ENCODE data around the gene CTSE. TPM values are rescaled to one million over a fixed set of nuclear protein-coding genes. Genes with fewer than 3 reads are reported as not detected.
"Not testable (repeated sequence)": the region's sequence is repeated elsewhere in the genome, so short reads cannot be mapped to it uniquely, and the experiment has no call there.

The CTSE gene
- 10 to 100 TPM in 1 of 3 donors, 1 to 10 TPM in 1, under 1 TPM in 1; 0.54 to 33.9 (median 9.2) TPM for polyA plus RNA-seq

DNA sequence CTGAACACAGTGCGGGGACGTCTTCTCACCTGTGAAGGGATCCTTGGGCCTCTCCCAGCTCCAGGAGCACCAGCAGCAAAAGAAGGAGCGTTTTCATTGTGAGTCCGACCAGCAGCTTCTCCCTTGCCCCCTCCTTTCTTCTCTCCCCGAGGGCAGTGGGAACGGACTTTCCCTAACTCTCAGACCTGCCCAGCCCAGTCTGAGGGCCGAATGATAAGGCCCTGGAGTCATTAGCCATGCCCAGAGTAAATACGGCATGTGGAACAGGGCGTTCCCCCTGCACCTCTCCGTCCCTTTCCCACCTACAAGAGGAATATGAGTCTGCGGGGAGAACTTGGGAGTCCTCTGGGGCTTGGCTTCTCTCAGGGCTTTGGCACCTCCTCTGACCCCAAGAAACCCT, at the start of gene CTSE:
TSS of gene CTSE (minus strand) at position 201 of the 400 bp plus-strand sequence. CDS start at position 97, 104 bp downstream.
- no peak within 1 kb of the TSS for H3K27ac ChIP-seq (ENCODE audit: low read depth, low read length)
- 51 to 92% (median 86%) methylated on average over 11 of the region's 11 CpGs for WGBS, 3 donors

DNA sequence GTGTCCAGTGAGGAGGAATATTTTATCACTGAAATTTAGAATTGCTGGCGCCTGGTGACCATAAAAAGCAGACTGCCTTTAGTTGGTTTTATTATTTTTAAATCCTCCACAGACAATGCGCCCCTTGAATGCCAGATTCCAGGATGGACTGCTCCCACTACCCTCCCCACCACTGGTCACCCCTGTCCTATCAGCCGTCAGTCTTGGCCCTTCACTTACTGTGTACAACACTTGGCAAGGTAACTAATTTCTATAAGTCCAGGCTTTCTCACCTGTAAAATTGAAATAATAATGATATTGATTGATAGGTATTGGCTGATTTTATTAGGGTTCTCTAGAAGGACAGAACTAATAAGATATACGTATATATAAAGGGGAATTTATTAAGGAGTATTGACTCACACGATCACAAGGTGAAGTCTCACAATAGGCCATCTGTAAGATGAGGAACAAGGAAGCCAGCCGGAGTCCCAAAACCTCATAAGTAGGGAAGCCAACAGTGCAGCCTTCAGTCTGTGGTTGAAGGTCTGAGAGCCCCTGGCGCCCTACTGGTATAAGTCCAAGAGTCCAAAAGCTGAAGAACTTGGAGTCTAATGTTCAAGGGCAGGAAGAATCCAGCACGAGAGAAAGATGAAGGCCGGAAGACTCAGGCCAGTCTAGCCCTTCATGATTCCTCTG, 47.1 kb upstream of the CTSE start:
- H3K27ac ChIP-seq (ENCODE audit: low read depth, low read length), result no peak overlapping the region
- 73 to 83% (median 79%) methylated on average over 9 of the region's 9 CpGs for WGBS, 3 donors

DNA sequence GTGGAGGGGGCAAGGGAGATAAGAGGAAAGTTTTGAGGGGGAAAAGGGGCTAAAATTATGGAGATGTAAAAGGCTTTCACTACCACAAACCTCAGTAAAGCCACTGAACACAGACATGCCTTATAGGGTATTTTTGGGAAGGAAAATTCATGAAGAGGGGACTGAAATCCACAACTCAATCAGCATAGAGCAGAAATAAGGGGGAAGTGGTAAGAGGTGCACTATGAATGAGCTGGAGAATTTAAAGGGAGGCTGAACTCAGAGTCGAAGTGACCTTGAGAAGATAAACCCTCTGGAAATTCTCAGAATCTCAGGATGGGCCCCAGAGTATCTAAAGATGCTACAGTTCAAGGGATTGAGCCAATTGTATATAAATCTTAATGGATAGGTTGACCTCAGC, 44.6 kb upstream of the CTSE start:
- no peak overlapping the region for H3K27ac ChIP-seq (ENCODE audit: low read depth, low read length)
- 19 to 38% (median 33%) methylated on average over 1 of the region's 1 CpG for WGBS, 3 donors

DNA sequence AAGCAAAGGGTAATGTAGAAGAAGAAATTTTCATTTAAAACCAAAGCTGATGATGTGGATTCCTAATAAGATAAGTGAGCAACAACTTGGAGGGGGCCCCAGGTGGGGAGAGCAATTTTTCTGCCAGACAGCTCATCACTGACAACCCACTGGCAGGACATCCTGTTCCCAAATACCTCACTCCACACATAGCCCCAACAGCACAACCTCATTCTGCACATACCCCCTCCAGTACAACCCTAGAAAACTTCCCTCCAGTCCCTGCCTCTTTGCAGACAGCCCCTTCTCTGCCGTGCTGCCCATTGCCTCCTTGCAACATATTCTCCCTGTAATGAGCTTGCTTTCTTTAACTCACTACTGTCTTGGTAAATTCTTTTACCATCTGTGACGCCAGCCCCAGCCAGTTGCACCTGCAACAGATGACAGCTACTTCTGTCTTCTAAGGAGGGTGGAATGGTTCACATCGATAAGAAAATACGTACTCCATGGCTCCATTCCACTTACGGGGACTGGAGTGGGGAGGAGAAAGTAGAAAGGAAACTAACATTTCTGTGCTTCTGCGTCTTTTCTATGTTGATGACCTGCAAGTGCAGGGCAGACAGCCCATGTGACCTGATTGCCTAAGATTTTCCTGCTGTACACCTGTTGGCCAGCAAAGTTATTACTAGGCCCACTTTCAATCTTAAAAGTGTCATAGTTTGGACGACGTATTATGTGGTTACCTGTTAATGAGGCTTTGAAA, 44.0 kb upstream of the CTSE start:
- no peak overlapping the region for H3K27ac ChIP-seq (ENCODE audit: low read depth, low read length)
- 42 to 58% (median 53%) methylated on average over 8 of the region's 8 CpGs for WGBS, 3 donors

DNA sequence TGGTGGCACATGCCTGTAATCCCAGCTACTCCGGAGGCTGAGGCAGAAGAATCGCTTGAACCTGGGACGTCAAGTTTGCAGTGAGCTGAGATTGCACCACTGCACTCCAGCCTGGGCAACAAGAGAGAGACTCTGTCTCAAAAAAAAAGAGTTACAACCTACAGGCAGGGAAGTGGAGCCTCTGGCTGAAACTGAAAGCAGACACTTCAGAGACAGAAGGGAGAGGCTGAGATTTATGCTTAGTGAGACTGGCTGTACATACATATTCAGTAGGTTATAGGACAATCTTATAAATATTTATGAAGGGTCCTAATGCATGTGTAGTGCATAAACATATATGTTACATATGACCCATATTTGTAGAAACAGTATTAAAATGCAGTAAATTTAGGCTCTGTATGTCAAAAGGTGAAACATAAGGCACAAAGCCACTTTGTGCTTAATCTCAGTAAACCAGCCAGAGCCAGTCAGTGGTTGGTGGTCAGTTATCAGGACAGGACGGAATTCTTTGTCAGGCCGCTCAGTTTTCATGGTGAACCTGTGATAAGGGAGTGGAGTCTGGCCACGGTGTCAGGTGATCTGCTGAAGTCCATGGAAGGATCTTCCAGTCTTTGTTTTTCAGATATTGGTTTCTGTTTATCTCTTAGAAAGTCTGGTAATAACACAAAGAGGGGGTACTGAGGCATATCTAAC, 42.9 kb upstream of the CTSE start:
- 56 to 77% (median 60%) methylated on average over 5 to 6 of the region's 6 CpGs for WGBS, 3 donors
- no peak overlapping the region for H3K27ac ChIP-seq (ENCODE audit: low read depth, low read length)

DNA sequence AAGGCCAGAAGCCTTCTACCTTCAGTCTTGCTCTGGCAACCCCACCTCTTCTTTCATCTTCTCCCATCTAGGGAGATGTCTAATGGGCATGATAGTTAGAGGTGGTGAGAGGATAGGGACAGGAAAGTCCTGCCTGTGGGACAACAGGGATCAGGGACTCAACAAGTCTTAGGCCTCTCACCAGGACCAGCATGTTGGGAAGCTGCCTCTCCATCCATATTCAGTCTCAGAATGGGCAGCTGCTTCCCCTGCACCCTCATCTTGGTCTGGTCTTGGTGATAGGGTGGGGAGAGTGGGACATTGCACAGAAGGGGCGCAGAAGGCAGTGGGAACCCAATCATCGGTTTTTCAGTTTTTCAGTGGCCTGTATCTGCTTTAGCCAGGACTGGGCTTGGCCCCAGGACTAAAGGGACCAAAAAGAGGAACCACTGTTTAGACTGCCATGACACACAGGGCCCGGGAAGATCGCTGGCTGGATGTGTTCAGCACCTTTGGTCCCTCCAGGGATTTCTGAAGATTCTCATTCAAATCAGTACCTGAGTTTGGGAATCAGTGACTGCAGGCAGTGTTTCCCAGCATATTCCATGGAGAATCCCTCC, 42.0 kb upstream of the CTSE start:
- no peak overlapping the region for H3K27ac ChIP-seq (ENCODE audit: low read depth, low read length)
- 83 to 95% (median 91%) methylated on average over 4 of the region's 4 CpGs for WGBS, 3 donors

DNA sequence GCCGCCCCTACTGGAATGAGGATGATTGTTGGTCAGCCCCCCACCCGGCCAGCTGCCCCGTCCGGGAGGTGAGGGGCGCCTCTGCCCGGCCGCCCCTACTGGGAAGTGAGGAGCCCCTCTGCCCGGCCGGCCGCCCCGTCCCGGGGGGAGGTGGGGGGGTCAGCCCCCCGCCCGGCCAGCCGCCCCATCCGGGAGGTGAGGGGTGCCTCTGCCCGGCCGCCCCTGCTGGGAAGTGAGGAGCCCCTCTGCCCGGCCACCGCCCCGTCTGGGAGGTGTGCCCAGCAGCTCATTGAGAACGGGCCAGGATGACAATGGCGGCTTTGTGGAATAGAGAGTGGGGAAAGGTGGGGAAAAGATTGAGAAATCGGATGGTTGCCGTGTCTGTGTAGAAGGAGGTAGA, 40.8 kb upstream of the CTSE start:
- not testable (repeated sequence) for H3K27ac ChIP-seq (ENCODE audit: low read depth, low read length)
- WGBS, 3 donors, result 89 to 93% (median 91%) methylated on average over 15 to 19 of the region's 25 CpGs

DNA sequence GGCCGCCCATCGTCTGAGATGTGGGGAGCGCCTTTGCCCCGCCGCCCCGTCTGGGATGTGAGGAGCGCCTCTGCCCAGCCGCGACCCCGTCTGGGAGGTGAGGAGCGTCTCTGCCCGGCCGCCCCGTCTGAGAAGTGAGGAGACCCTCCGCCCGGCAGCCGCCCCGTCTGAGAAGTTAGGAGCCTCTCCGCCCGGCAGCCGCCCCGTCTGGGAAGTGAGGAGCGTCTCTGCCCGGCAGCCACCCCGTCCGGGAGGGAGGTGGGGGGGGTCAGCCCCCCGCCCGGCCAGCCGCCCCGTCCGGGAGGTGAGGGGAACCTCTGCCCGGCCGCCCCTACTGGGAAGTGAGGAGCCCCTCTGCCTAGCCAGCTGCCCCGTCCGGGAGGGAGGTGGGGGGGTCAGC, 40.3 kb upstream of the CTSE start:
- WGBS, 3 donors, result 87 to 93% (median 92%) methylated on average over 3 to 29 of the region's 35 CpGs
- not testable (repeated sequence) for H3K27ac ChIP-seq (ENCODE audit: low read depth, low read length)

DNA sequence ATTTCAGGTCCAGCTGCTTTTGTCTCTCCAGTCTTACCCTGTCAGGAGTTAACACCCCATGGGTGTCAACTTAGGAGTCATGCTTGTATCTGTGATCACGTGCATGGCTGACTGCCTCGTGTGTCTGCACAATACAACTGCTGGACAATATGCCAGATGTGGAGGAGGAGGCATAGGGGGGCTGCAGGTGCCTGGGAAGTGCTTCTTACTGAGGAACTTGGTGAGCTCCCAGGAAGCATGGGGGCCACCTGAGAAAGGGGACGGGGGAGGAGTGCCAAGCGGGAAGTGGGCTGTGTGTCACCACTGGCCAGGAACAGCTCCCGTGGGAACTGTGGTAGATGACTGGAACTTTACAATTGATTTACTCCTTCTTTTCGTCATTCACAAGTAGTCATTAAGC, 38.8 kb upstream of the CTSE start:
- H3K27ac ChIP-seq (ENCODE audit: low read depth, low read length), result no peak overlapping the region
- WGBS, 3 donors, result 65 to 77% (median 74%) methylated on average over 6 of the region's 6 CpGs

DNA sequence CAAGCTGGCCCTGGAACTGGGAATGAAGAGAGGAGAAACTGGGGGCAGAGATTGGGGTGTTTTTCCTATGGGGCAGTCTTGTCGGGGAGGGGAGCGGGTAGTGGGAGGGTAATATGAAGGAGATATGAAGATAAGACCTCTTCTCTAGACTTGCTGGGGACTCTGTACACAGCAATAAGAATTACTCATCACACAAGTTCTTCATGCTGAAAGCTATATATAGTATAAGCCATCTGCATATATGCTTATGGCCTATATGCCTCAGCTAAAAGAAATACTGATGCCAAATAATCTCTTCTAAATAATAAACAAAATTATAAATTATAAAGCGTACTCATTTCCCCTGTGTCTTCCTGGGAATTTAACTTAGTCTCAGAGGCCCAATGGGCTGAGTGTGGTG, 37.1 kb upstream of the CTSE start:
- WGBS, 3 donors, result 93 to 99% (median 93%) methylated on average over 3 of the region's 3 CpGs
- H3K27ac ChIP-seq (ENCODE audit: low read depth, low read length), result no peak overlapping the region

DNA sequence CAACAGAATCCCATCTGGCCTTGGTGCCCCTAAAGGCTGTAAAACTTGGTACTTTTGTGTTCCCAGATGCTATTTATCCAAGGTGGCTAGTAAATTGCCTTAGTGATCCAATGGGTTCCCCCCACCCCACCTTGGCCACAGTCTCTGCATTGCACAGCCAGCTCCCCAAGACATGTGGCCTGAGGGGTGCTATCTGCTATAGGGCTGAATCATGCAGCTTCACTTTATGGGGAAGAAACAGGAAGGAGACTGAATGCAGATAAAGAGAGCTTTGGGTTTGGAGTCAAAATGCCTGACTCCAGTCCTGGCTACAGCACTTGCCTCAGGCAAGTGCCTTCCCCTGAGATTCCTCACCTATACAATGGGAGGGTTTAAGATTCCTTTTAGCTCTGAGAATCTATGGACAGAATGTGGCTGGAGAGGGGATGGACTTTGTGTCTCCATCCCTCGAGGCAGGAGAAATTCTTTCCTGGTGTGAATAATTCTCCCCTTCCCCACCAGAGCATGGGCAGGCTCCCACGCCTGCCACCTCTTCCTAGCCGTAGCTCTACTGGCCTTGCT, 35.7 kb upstream of the CTSE start:
- no peak overlapping the region for H3K27ac ChIP-seq (ENCODE audit: low read depth, low read length)
- WGBS, 3 donors, result 79 to 84% (median 84%) methylated on average over 3 of the region's 3 CpGs

DNA sequence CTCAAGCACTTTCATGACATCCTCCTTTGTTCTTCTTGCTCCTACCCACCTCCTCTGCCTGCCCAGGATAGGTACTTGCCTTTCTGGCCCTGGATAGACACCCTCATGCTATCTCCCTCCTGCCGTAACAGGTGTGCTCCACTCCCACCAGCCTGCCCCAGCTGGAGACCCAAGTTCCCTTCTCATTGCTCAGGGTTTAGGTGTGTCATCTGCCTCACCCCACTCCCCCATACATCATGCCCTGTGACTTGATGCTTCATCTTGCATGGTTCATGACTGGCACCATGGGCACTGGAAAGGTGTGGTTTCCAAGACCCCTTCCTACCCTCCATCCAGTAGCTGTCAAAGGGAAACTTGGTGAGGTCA, 35.2 kb upstream of the CTSE start:
- H3K27ac ChIP-seq (ENCODE audit: low read depth, low read length), result no peak overlapping the region
- WGBS, 3 donors, result 95 to 100% (median 98%) methylated on average over 1 of the region's 1 CpG

DNA sequence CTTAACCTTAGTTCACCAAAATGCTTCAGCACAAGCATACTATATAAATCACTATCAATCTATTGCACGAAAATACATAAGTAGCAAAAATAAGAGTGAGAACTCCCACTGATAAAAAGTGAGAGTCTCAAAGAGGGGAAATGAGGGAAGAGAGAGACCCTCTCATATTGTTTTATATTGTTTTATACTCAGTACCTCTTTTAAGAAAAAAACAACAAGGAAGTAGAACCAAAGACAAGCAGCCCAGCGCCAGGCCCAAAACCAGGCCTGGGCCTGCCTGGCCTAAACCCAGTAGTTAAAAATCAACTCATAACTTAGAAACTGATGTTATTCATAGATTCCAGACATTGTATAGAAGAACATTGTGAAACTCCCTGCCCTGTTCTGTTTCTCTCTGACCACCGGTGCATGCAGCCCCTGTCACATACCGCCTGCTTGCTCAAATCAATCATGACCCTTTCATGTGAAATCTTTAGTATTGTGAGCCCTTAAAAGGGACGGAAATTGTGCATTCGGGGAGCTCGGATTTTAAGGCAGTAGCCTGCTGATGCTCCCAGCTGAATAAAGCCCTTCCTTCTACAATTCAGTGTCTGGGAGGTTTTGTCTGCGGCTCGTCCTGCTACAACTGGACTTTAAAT, 34.7 kb upstream of the CTSE start:
- WGBS, 3 donors, result 90 to 99% (median 93%) methylated on average over 3 to 6 of the region's 9 CpGs
- not testable (repeated sequence) for H3K27ac ChIP-seq (ENCODE audit: low read depth, low read length)

DNA sequence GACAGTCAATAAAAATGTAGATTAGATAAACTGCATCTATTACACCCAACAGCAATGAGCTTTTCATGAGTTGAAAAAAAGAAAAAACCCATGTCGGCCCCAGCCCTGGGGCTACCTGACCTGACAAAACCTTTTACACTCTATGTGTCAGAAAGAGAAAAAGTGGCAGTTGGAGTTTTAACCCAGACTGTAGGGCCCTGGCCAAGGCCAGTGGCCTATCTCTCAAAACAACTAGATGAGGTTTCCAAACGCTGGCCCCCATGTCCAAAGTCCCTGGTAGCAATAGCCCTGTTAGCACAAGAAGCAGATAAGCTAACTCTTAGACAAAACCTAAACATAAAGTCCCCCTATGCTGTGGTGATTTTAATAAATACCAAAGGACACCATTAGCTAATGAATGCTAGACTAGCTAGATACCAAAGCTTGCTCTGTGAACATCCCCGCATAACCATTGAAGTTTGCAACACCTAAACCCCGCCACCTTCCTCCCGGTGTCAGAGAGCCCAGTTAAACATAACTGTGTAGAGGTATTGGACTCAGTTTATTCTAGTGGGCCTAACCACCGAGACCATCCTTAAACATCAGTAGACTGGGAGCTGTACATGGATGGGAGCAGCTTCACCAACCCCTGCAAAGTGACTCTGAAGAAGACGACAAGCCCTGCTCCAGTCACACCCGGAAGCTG, 32.1 kb upstream of the CTSE start:
- not testable (repeated sequence) for H3K27ac ChIP-seq (ENCODE audit: low read depth, low read length)
- 83 to 90% (median 88%) methylated on average over 8 of the region's 8 CpGs for WGBS, 3 donors

DNA sequence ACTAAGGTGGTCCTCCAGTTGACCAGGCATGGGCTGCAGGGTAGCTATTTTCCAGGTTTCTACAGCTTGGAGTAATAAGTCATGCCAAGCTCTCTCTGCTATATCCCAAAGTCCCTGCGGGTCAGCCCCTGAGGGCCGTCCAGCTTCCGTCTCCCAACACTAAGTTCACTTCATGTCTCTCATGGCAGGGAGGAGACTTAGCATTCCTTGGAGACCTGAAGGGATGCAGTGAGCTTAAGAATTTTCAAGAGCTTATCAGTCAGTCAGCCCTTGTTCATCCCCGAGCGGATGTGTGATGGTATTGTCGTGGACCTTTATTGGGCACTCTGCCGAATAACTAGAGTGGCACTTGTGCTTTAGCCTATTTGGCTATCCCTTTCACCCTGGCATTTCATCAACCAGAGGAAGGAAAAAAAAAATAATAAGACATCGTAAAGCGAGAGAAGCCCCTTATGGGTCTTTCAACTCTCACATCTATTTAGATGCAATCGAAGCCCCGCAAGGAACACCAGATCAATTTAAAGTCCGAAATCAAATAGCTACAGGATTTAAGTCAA, 31.5 kb upstream of the CTSE start:
- 88 to 95% (median 92%) methylated on average over 12 of the region's 12 CpGs for WGBS, 3 donors
- H3K27ac ChIP-seq (ENCODE audit: low read depth, low read length), result not testable (repeated sequence)

DNA sequence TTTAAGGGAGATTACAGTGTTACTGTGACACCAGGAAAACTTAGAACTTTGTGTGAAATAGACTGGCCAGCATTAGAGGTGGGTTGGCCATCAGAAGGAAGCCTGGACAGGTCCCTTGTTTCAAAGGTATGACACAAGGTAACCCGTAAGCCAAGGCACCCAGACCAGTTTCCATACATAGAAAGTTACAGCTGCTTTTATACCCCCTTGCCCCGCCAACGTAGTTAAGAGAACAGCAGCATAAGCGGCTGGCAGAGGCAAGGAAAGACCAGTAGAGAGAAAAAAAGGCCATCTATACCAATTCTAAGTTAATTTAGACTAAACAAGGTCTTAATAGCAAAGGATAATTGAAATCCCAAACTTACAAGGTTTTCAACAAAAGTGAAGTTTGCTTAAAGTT, 29.9 kb upstream of the CTSE start:
- WGBS, 3 donors, result 91 to 99% (median 97%) methylated on average over 4 of the region's 4 CpGs
- H3K27ac ChIP-seq (ENCODE audit: low read depth, low read length), result not testable (repeated sequence)

DNA sequence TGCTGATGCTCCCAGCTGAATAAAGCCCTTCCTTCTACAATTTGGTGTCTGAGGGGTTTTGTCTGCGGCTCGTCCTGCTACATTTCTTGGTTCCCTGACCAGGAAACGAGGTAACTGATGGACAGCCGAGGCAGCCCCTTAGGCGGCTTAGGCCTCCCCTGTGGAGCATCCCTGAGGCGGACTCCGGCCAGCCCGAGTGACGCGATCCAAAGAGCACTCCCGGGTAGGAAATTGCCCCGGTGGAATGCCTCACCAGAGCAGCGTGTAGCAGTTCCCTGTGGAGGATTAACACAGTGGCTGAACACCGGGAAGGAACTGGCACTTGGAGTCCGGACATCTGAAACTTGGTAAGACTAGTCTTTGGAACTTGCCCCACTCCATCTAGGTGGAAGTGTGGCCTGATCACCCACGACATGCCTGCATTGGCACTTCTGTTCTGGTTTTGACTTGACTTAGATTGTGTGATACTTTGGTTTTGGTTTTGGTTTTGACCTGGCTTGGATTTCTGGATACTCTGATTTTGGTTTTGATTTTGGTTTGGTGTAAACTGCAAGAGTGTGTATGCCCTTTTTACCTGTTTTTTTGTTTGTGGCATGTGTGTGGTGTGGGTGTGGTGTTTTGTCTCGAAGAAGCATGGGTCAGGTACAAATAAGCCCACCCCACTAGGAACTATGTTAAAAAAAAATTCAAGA, 29.4 kb upstream of the CTSE start, which contains the start of gene RHEX:
TSS of gene RHEX (plus strand) at position 255 of the 692 bp plus-strand sequence. CDS start 44,656 bp downstream, outside the sequence.
- not testable (repeated sequence) for H3K27ac ChIP-seq (ENCODE audit: low read depth, low read length)
- WGBS, 3 donors, result 89 to 90% (median 90%) methylated on average over 17 of the region's 17 CpGs

Measured in adipose tissue (tissue), 3 donors.